Heart left ventricle (tissue), 13 donors: ENCODE data around the gene SNX12.

ENCODE experiments used
- CTCF ChIP-seq, 12 donors: fragments of 200-600 bp; sonication (generic) in 4 of 12; IDR thresholded peaks; one replicate each; pipeline versions ENCODE4 v1.5.0 to v1.8.0; 2018 to 2022; ENCODE audit warnings: antibody characterized with exemption in 12 of 12, mild to moderate bottlenecking in 5 of 12
- POLR2A ChIP-seq, 2 donors: fragments of 450-650 bp; IDR thresholded peaks; one replicate each; pipeline ENCODE4 v1.6.1; 2017; ENCODE audit warnings: antibody characterized with exemption in 2 of 2, mild to moderate bottlenecking in 2 of 2, moderate library complexity in 2 of 2
- donor health status: ischemic (EF 13 %, LVEDD 7.1; RV severe dilation, severe dysfunction).
- donor health status: DM: no; HTN: yes; CAD: no.
- donor health status: DM: no; HTN: no; CAD: no.
- donor health status: ischemic (EF 25% LVEDD 6.9; RV normal size, moderate dysfunction).
- donor health status: ischemic (EF 25% LVEDD 5.7; RV mildly dilated, moderate dysfunction).
- donor health status: ischemic (EF 35%, LVEDD 5.7; RV mildly dilated, moderate dysfunction).
- donor health status: nonischemic (EF 11% LVEDD 7.7; RV severe dilation, severe dysfunction).
- donor health status: DM: yes; HTN: yes; CAD: no.
- donor health status: PGD.
- donor health status: ischemic (EF 29% LVEDD 5.4; RV normal size, mild dysfunction).
- donor health status: nonischemic (EF 23%, LVEDD 6.1; RV moderate dilation, normal function).

GRCh38 chrX:71070531-71070930, 2.4 kb upstream of the SNX12 start:
- TF ChIP-seq CTCF (IDR thresholded peaks at IDR 0.05) = no peak
- no peak for TF ChIP-seq POLR2A (IDR thresholded peaks at IDR 0.05)
